Stimulated activated effector memory CD8-positive, alpha-beta T cell treated with anti-CD3 and anti-CD28 coated beads, Interleukin-12 subunit alpha, Interleukin-12 subunit beta, amount 100 ng/mL, for 72 hours (primary cell): ENCODE measurements around the gene PEX14.
"Not testable (repeated sequence)": the region's sequence is repeated elsewhere in the genome, so short reads cannot be mapped to it uniquely, and the experiment has no call there.

ENCODE experiments used
- ATAC-seq: fragments of 150-1000 bp; cut with Tn5 transposase; 2 replicates; pipeline ENCODE4 v1.10.0; 2021
- DNase-seq, 2 donors: peaks; one replicate each; pipeline ENCODE4 v3.0.0; 2021 to 2022; ENCODE audit warnings: low spot score in 2 of 2
- H3K27ac Mint-ChIP-seq: one replicate; pipeline ENCODE4 v1.8.0; 2022; ENCODE audit warnings: mild to moderate bottlenecking, mixed read lengths
- H3K36me3 Mint-ChIP-seq: one replicate; pipeline ENCODE4 v1.8.0; 2022; ENCODE audit warnings: mild to moderate bottlenecking, mixed read lengths
- H3K4me1 Mint-ChIP-seq: one replicate; pipeline ENCODE4 v1.8.0; 2022; ENCODE audit warnings: mixed read lengths
- H3K4me3 Mint-ChIP-seq: one replicate; pipeline ENCODE4 v1.8.0; 2022; ENCODE audit warnings: mild to moderate bottlenecking, mixed read lengths
- H3K9me3 Mint-ChIP-seq: one replicate; pipeline ENCODE4 v1.8.0; 2022; ENCODE audit warnings: mixed read lengths

Gene PEX14

DNA sequence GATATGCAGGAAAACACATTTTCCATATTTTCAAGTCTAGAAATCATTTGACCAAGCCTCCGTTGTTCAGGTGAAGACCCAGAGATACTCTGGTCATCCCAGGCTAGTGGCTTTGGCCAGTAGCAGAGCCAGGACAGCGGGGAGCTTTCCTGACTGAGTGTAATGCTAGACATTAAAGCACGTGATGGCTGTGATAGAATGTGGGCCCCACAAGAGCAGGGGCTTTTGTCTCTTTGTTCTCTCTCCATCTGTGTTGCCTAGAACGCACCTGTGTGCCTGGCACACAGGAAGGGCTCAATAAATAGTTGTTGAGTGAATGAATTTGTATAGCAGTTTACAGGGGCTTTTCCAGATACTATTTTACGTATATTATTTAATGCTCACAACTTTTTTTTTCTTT lies 34.0 kb upstream of the PEX14 start:
- H3K9me3 Mint-ChIP-seq, result no peaks in the 10 kb centered on the region
- no peaks in the 10 kb centered on the region for H3K36me3 Mint-ChIP-seq
- no peak overlapping the region for H3K27ac Mint-ChIP-seq
- H3K4me3 Mint-ChIP-seq, result no peak overlapping the region
- ATAC-seq, result no peak
- no peaks in the 10 kb centered on the region for H3K4me1 Mint-ChIP-seq
- DNase-seq, result no peak

DNA sequence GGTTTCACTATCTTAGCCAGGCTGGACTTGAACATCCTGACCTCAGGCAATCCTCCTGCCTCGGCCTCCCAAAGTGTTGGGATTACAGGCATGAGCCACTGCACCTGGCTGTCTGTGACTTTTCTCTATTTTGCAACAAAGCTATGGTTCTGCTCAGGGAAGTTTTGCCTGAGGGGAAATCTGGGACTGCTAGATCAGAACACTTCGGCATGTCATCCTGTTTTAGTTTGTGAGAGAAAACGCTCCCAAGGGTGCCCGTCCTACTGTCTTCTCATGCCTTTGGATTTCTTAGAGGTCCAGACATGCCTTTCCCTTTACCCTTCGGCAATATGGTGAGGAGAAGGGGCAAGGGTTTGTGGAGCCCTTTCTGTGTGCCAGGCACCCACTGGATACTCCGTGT lies 30.5 kb upstream of the PEX14 start:
- Mint-ChIP-seq H3K36me3 (no peaks in the 10 kb centered on the region), H3K4me3 (no peak overlapping the region), H3K9me3 (no peaks in the 10 kb centered on the region), H3K4me1 (no peaks in the 10 kb centered on the region), H3K27ac (peak overlapping the region; percentile 34)
- DNase-seq (no peak), ATAC-seq (no peak)

DNA sequence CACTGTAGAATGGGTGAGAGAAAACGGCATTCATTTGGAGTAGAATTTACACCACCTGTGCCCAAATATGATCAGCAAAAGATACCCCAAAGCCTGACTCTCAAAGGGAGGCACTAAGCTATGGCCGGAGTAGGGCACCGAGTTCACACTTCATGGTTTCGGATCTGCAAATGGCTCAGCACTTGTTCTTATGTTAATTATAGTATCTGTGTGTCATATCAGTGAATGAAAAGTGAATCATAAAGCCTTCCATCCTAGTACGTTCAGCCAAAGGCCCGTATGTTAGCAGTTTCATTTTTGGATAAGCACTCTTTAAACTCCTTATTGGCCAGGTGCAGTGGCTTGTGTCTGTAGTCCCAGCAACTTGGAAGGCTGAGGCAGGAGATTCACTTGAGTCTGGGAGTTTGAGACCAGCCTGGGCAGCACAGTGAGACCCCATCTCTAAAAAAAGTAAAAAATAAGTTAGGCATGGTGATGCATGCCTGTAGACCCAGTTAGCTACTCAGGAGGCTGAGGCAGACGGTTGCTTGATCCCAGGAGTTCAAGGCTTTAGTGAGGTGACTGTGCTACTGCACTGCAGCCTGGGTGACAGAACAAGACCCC lies 29.9 kb upstream of the PEX14 start:
- H3K36me3 Mint-ChIP-seq, result no peaks in the 10 kb centered on the region
- DNase-seq (no peak), ATAC-seq (peak; percentile 95)
- no peaks in the 10 kb centered on the region for H3K4me1 Mint-ChIP-seq
- no peaks in the 10 kb centered on the region for H3K9me3 Mint-ChIP-seq
- H3K4me3 Mint-ChIP-seq, result no peak overlapping the region
- H3K27ac Mint-ChIP-seq, result peak overlapping the region; percentile 34

DNA sequence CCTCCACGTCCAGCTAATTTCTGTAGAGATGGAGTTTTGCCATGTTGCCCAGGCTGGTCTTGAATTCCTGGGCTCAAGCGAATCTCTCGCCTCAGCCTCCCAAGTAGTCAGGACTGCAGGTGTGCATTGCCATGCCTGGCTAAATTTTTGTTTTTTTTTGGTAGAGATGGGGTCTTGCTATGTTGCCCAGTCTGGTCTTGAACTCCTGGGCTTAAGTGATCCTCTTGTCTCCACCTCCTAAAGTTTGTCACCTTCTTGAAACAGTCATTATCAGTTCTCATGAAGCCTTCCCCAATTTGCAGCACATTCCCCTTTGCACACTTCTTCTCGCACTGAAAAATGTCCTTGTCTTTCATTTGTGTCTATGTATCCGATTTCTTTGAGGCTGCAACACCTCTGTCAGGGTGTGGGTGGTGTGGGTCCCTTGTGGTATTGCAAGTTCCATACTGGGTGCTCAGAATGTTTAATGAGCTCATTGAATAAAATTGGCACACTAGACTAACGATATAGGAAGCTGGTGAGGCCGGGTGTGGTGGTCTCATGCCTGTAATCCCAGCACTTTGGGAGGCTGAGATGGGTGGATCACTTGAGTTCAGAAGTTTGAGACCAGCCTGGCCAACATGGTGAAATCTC lies 27.8 kb upstream of the PEX14 start:
- ATAC-seq (no peak), DNase-seq (no peak)
- no peaks in the 10 kb centered on the region for H3K36me3 Mint-ChIP-seq
- no peak overlapping the region for H3K4me3 Mint-ChIP-seq
- no peaks in the 10 kb centered on the region for H3K4me1 Mint-ChIP-seq
- H3K9me3 Mint-ChIP-seq, result no peaks in the 10 kb centered on the region
- no peak overlapping the region for H3K27ac Mint-ChIP-seq

DNA sequence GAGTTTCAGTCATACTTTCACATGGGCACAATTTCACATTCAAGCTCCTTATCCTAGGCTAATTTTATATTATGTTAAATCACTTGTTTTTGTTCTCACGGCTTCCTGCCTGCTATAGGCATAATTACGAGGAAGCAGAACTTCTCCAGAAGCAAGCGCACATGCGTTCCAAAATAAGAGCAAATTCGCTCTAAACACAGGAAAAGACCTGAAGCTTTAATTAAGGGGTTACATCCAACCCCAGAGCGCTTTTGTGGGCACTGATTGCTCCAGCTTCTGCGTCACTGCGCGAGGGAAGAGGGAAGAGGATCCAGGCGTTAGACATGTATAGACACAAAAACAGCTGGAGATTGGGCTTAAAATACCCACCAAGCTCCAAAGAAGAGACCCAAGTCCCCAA lies 25.0 kb upstream of the PEX14 start, which contains the start of gene CORT:
CORT (plus strand) TSS at position 281 of the 400 bp plus-strand sequence. CDS start 193 bp downstream, outside the sequence.
- ATAC-seq, result no peak
- Mint-ChIP-seq H3K36me3 (no peaks in the 10 kb centered on the region), H3K4me1 (no peaks in the 10 kb centered on the region), H3K4me3 (no peak within 1 kb of the TSS), H3K27ac (no peak within 1 kb of the TSS), H3K9me3 (no peaks in the 10 kb centered on the region)
- no peak for DNase-seq

DNA sequence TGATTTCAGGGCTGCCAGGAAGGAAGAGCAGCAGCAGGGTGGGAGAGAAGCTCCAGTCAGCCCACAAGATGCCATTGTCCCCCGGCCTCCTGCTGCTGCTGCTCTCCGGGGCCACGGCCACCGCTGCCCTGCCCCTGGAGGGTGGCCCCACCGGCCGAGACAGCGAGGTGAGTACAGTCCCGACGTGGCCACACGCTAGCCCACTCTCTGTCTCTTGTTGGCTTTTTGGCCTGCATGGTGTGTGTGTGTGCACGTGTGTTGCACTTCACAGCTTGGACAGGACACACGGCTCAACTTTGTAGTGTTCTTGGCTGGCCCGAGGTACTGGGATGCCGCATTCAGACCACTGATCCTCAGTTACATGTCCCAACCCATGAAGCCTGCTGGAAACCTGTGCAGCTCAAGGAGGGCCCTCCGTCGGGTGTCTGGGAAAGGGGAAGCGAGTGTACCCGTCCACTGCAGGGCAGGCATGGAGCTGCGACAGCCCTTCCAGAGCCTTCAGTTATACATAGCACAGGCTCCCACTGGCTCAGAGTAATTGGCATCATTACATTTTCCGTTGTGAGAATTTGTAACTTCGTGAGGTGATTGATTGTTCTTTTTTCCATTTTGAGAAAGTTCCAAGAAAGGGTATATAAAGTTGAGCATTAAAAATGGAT lies 24.5 kb upstream of the PEX14 start:
- DNase-seq (no peak), ATAC-seq (no peak)
- H3K9me3 Mint-ChIP-seq, result no peaks in the 10 kb centered on the region
- no peaks in the 10 kb centered on the region for H3K4me1 Mint-ChIP-seq
- no peak overlapping the region for H3K27ac Mint-ChIP-seq
- H3K36me3 Mint-ChIP-seq, result no peaks in the 10 kb centered on the region
- no peak overlapping the region for H3K4me3 Mint-ChIP-seq

DNA sequence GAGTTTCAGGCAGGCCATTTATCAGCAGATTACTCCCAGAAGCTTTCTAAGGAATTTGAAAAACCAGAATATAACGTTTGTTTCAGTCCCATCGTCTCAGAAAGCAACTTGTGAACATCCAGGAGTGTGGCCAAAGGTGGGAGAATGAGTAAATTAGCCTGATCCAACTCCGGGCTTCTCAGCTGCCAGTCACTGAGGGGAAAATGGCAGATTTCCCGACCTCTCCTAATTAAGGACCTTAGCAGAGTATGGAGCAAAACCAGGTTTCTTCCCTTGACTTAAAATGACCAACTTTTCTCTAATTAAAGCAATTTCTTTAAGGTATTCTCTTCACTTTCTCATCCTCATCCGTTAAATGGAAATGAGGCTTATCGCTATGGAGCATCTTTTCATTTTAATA lies 23.9 kb upstream of the PEX14 start:
- DNase-seq, result no peak
- no peak for ATAC-seq
- H3K9me3 Mint-ChIP-seq, result no peaks in the 10 kb centered on the region
- H3K4me3 Mint-ChIP-seq, result no peak overlapping the region
- H3K4me1 Mint-ChIP-seq, result no peaks in the 10 kb centered on the region
- H3K27ac Mint-ChIP-seq, result no peak overlapping the region
- H3K36me3 Mint-ChIP-seq, result peaks cover 2% of the 10 kb centered on the region

DNA sequence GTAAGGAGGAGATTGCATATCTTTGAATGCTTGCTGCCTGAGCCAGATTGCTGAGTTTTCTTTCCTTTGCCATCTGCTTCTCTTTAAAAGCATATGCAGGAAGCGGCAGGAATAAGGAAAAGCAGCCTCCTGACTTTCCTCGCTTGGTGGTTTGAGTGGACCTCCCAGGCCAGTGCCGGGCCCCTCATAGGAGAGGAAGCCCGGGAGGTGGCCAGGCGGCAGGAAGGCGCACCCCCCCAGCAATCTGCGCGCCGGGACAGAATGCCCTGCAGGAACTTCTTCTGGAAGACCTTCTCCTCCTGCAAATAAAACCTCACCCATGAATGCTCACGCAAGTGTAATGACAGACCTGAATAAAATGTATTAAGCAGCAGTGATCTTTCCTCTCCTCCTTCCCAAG lies 23.5 kb upstream of the PEX14 start:
- H3K27ac Mint-ChIP-seq, result no peak overlapping the region
- H3K9me3 Mint-ChIP-seq, result no peaks in the 10 kb centered on the region
- DNase-seq (no peak), ATAC-seq (no peak)
- H3K4me3 Mint-ChIP-seq, result no peak overlapping the region
- H3K36me3 Mint-ChIP-seq, result peaks cover 7% of the 10 kb centered on the region
- H3K4me1 Mint-ChIP-seq, result no peaks in the 10 kb centered on the region

DNA sequence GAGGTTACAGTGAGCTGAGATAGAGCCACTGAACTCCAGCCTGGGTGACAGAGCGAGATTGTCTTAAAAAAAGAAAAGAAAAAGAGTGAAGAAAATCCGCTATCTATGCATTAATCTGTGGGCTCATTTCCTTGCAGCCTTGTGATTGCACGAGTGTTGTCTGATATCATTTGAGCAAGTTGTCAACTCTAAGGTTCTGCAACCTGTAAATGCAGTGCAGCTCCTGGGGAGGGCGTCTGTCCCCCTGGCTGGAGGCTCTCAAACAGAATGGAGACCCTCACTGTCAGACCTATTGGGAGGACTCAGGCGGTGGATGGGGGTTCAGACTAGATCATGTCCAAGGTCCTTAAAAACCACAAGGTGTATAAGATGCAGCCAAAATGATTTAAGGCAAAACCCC lies 18.7 kb upstream of the PEX14 start:
- Mint-ChIP-seq H3K4me1 (no peaks in the 10 kb centered on the region), H3K27ac (no peak overlapping the region), H3K9me3 (no peaks in the 10 kb centered on the region), H3K36me3 (peaks cover 45% of the 10 kb centered on the region), H3K4me3 (no peak overlapping the region)
- ATAC-seq (no peak), DNase-seq (no peak)

DNA sequence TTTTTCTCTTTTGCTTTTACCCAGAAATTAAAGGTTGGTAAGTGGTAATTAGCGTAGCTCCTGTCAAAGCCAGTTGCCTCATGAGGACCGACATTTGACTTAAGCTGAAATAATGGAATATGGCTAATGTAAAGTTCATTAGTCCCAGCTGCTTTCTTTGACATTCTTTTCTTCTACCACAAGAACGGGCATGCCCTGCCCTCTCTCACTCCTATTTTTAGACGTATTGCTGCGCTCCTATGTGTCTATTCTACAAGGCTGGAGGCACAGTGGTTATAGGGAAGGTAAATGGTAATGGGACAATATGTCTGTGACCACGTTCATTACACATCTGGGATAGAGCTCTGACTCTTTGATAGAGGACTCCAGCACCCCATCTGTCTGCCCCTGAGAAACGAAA lies 18.1 kb upstream of the PEX14 start:
- no peaks in the 10 kb centered on the region for H3K4me1 Mint-ChIP-seq
- no peak overlapping the region for H3K27ac Mint-ChIP-seq

DNA sequence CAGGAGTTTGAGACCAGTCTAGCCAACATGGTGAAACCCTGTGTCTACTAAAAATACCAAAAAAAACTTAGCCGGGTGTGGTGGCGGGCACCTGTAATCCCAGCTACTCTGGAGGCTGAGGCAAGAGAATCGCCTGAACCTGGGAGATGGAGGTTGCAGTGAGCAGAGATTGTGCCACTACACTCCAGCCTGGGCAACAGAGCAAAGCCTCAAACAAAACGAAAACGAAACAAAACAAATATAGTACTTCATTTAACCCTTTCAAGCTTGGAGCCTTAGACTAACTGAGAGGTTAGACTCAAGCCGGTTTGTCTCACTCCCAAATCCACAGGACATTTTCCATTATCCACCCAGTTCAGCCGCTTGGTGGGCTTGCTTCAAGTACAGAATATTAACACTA lies 17.3 kb upstream of the PEX14 start:
- peaks cover 59% of the 10 kb centered on the region for H3K36me3 Mint-ChIP-seq
- not testable (repeated sequence) for H3K27ac Mint-ChIP-seq, H3K4me3 Mint-ChIP-seq, H3K9me3 Mint-ChIP-seq, DNase-seq, H3K4me1 Mint-ChIP-seq, ATAC-seq

More for the DNA sequence above, 18.1 kb upstream of the PEX14 start:
- ATAC-seq (no peak), DNase-seq (no peak)
- Mint-ChIP-seq H3K9me3 (no peaks in the 10 kb centered on the region), H3K4me3 (no peak overlapping the region), H3K36me3 (peaks cover 51% of the 10 kb centered on the region)

DNA sequence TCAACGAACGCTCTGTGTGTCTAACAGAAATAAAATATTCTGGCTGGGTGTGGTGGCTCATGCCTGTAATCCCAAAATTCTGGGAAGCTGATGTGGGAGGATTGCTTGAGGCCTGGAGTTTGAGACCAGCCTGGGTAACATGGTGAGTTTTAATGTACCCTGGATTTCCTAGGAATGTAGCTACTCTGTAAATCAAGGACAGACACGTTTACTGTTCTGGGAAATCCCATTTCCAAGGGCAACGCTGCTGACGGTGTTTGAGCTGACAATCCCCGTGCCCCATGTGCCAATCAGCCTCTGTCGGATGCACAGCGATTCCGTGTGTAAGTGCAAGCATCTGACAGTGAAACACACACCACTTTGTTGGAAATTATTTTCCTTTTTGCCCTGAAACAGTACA lies 16.9 kb upstream of the PEX14 start:
- Mint-ChIP-seq H3K4me1 (no peaks in the 10 kb centered on the region), H3K27ac (no peak overlapping the region), H3K36me3 (peaks cover 63% of the 10 kb centered on the region), H3K9me3 (no peaks in the 10 kb centered on the region), H3K4me3 (no peak overlapping the region)
- no peak for ATAC-seq
- no peak for DNase-seq

DNA sequence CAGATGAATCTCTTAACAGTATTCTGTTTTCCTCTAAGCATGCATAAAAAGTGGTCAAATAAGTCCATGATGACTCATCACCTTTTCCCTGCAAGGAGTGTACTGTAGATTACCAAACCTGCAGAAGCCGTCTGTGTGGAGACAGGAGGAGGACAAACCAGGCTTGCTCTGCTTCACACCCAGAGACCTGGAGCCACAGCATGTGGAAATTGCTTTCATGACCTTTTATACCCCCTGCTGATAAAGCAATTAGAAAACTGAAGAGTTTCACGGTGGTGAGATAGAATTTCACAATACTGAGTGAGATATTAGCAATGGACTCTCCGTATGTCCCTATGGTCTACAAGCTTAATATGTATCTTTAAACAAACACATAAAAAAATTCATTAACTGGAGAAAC lies 15.6 kb upstream of the PEX14 start:
- Mint-ChIP-seq H3K4me1 (no peaks in the 10 kb centered on the region), H3K9me3 (no peaks in the 10 kb centered on the region), H3K4me3 (no peak overlapping the region), H3K27ac (no peak overlapping the region), H3K36me3 (peaks cover 76% of the 10 kb centered on the region)
- ATAC-seq (no peak), DNase-seq (no peak)

DNA sequence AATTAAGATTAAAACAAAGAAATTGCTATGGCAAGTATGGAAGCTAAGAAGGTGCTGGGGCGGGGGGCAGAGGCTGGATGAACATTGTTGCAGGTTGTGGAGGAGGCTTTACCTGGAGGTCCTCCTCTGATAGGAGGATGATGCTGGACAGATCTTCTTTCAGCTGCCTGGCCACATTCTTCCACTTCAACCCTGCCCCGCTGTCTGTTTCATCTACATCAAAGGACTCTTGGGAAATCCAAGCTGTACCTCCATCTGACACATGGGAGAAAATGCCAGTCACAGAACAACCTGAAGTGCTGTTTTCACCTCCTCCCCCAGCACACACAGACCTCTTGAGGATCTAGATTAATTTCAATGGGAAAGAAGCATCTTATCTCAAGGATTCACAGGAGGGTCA lies 7.7 kb upstream of the PEX14 start:
- DNase-seq (no peak), ATAC-seq (no peak)
- Mint-ChIP-seq H3K27ac (no peak overlapping the region), H3K4me1 (peaks cover 8% of the 10 kb centered on the region), H3K4me3 (no peak overlapping the region), H3K36me3 (peaks cover 89% of the 10 kb centered on the region), H3K9me3 (no peaks in the 10 kb centered on the region)

DNA sequence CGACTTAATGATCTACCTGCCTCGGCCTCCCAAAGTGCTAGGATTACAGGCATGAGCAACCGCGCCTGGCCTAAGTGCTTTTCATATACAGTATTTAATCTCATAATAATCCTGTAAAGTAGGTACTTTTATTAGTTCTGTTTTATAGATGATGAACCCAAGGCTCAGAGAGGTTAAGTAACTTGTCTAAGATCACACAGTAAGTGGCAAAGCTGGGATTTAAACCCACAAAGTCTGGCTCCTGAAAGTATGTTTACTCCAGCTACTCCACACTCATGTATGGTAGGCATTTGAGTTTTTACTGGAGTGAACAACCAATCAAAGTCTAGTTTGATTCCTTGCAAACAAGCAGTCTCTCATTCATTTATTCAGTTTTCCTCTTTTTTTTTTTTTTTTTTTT lies 4.7 kb upstream of the PEX14 start:
- Mint-ChIP-seq H3K27ac (no peak overlapping the region), H3K36me3 (peaks cover 68% of the 10 kb centered on the region), H3K4me1 (peaks cover 19% of the 10 kb centered on the region), H3K9me3 (no peaks in the 10 kb centered on the region), H3K4me3 (no peak overlapping the region)
- ATAC-seq (no peak), DNase-seq (no peak)
